Activated CD8-positive, alpha-beta T cell treated with anti-CD3 and anti-CD28 coated beads for 36 hours (primary cell): Measurements from ENCODE around the gene C1QTNF7. TPM values are rescaled to one million over a fixed set of nuclear protein-coding genes. Genes with fewer than 3 reads are reported as not detected.

Experiments used
- ATAC-seq: fragments of 200-7000 bp; cut with Tn5 transposase; one replicate; pipeline ENCODE4 v1.10.0; 2021; ENCODE audit warnings: mild to moderate bottlenecking, moderate library complexity
- CTCF ChIA-PET: fragments of 350-600 bp; sonication (Branson Sonifier 250); formaldehyde crosslinking; loops from one replicate; lab custom pipeline; 2021; ENCODE audit warnings: antibody characterized with exemption; lab: Charles Lee
- POLR2A ChIA-PET: fragments of 350-600 bp; sonication (Branson Sonifier 250); formaldehyde crosslinking; loops from one replicate; lab custom pipeline; 2021; ENCODE audit warnings: antibody characterized with exemption; lab: Charles Lee
- DNase-seq: peaks from one replicate; pipeline ENCODE4 v3.0.0-alpha.2; 2020
- H3K27ac Mint-ChIP-seq: one replicate; pipeline ENCODE4 v1.8.0; 2021; ENCODE audit warnings: mild to moderate bottlenecking, mixed read lengths
- H3K27me3 Mint-ChIP-seq: one replicate; pipeline ENCODE4 v1.8.0; 2021; ENCODE audit warnings: mixed read lengths
- H3K36me3 Mint-ChIP-seq: one replicate; pipeline ENCODE4 v1.8.0; 2021; ENCODE audit warnings: low read depth, mixed read lengths
- H3K4me1 Mint-ChIP-seq: one replicate; pipeline ENCODE4 v1.8.0; 2021; ENCODE audit warnings: low read depth, mixed read lengths
- H3K4me3 Mint-ChIP-seq: one replicate; pipeline ENCODE4 v1.8.0; 2021; ENCODE audit warnings: mild to moderate bottlenecking, moderate library complexity, mixed read lengths
- H3K9me3 Mint-ChIP-seq: one replicate; pipeline ENCODE4 v1.8.0; 2021; ENCODE audit warnings: mixed read lengths
- CTCF ChIP-seq: fragments of 200-600 bp; IDR thresholded peaks from one replicate; pipeline ENCODE4 v1.8.0; 2022; ENCODE audit warnings: antibody characterized with exemption, mild to moderate bottlenecking
- intact Hi-C: fragments of 100-400 bp; cut with micrococcal nuclease; formaldehyde crosslinking; loops from one replicate; pipeline ENCODE4 v1.10.0; 2022
- total RNA-seq, 2 experiments: library from RNA; stranded (reverse); gene quantifications; one replicate each; pipeline ENCODE4 v1.2.3, GENCODE V29; 2021

Gene C1QTNF7, protein sequence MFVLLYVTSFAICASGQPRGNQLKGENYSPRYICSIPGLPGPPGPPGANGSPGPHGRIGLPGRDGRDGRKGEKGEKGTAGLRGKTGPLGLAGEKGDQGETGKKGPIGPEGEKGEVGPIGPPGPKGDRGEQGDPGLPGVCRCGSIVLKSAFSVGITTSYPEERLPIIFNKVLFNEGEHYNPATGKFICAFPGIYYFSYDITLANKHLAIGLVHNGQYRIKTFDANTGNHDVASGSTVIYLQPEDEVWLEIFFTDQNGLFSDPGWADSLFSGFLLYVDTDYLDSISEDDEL
- not detected for total RNA-seq

GRCh38 chr4:15427701-15428100 is at the start of gene C1QTNF7:
Gene C1QTNF7, plus strand, starts transcription at chr4:15428033. Its CDS starts 7,711 bp downstream, at chr4:15435744.
- H3K4me1 Mint-ChIP-seq = peaks cover 14% of the 10 kb centered on the region
- no peak for TF ChIP-seq CTCF
- H3K9me3 Mint-ChIP-seq = no peaks in the 10 kb centered on the region
- H3K27ac Mint-ChIP-seq = no peak within 1 kb of the TSS
- intact Hi-C loops = no loop called here
- no peaks in the 10 kb centered on the region for H3K27me3 Mint-ChIP-seq
- POLR2A ChIA-PET = no interaction called here
- CTCF ChIA-PET = interaction anchor here (1.3 to 1.9 kb wide), 2 partner anchors 27 to 30 kb away, joined by 3 to 6 read pairs; no protein-coding TSS in a partner anchor
- no peak within 1 kb of the TSS for H3K4me3 Mint-ChIP-seq
- DNase-seq = no peak
- no peak for ATAC-seq
- H3K36me3 Mint-ChIP-seq = no peaks in the 10 kb centered on the region

DNA sequence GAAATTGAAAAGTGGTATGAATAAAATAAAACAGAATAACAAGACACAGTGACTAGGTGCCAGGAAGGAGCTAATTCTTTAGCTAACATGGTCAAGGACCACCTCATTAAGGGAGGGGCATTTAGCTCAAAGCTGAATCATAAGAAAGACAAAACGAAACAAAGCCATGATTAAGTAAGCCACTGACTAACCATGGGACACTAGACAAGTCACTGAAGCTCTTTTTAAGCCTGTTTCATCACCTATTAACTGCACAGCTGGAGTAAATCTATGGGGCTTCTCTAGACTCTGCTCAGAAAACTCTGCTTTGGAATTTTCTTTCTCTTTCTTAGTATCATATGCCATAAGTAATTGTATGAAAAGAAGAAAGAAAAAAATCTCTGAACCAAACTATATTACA is 49.8 kb upstream of the C1QTNF7 start:
- ChIA-PET CTCF (interaction anchor here (0.8 to 2.3 kb wide), 6 partner anchors 11 to 80 kb away, joined by 3 to 9 read pairs (median 4); no protein-coding TSS in a partner anchor), POLR2A (interaction anchor here (0.6 kb wide), 1 partner anchor 254 kb away, joined by 3 read pairs; no protein-coding TSS in a partner anchor)
- DNase-seq = no peak
- intact Hi-C loops = no loop called here
- H3K4me1 Mint-ChIP-seq = peaks cover 18% of the 10 kb centered on the region
- no peak overlapping the region for H3K4me3 Mint-ChIP-seq
- TF ChIP-seq CTCF = no peak
- peak; percentile 57 for ATAC-seq
- no peak overlapping the region for H3K27ac Mint-ChIP-seq
- H3K27me3 Mint-ChIP-seq = no peaks in the 10 kb centered on the region
- H3K36me3 Mint-ChIP-seq = no peaks in the 10 kb centered on the region
- no peaks in the 10 kb centered on the region for H3K9me3 Mint-ChIP-seq

DNA sequence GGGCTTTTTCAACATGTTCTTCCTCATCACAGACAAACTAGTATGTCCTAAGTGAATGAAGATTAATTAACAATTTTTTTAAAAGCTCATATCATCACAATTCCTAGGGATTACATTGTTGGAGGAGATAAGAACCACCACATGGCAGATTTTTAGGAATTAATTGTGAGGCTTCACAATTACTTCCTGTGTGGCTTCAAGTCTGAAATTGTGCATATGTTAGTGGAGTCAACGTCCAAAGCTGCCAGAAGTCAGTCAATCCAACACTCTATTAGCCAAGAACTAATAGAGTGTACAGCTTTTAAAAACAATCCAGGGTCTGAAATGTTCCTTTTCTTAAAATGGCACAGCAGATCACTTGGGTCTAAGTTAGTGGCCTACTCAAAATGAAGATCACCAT is 49.3 kb upstream of the C1QTNF7 start:
- H3K27ac Mint-ChIP-seq = no peak overlapping the region
- no peak for TF ChIP-seq CTCF
- intact Hi-C loops = no loop called here
- POLR2A ChIA-PET = interaction anchor here (0.6 kb wide), 1 partner anchor 254 kb away, joined by 3 read pairs; no protein-coding TSS in a partner anchor
- H3K27me3 Mint-ChIP-seq = no peaks in the 10 kb centered on the region
- no peaks in the 10 kb centered on the region for H3K36me3 Mint-ChIP-seq
- CTCF ChIA-PET = interaction anchor here (0.8 to 2.3 kb wide), 5 partner anchors 18 to 80 kb away, joined by 3 to 9 read pairs (median 4); no protein-coding TSS in a partner anchor
- H3K4me1 Mint-ChIP-seq = peaks cover 18% of the 10 kb centered on the region
- ATAC-seq (no peak), DNase-seq (no peak)
- H3K4me3 Mint-ChIP-seq = no peak overlapping the region
- no peaks in the 10 kb centered on the region for H3K9me3 Mint-ChIP-seq

GRCh38 chr4:15381806-15382338 is 46.0 kb upstream of the C1QTNF7 start:
- H3K27me3 Mint-ChIP-seq = no peaks in the 10 kb centered on the region
- no peaks in the 10 kb centered on the region for H3K36me3 Mint-ChIP-seq
- CTCF ChIA-PET = interaction anchor here (1.1 kb wide), 1 partner anchor 75 kb away, joined by 3 read pairs; no protein-coding TSS in a partner anchor
- intact Hi-C loops = no loop called here
- no peak for ATAC-seq
- no peaks in the 10 kb centered on the region for H3K9me3 Mint-ChIP-seq
- H3K4me1 Mint-ChIP-seq = peaks cover 2% of the 10 kb centered on the region
- no peak overlapping the region for H3K4me3 Mint-ChIP-seq
- DNase-seq = no peak
- POLR2A ChIA-PET = no interaction called here
- no peak for TF ChIP-seq CTCF
- no peak overlapping the region for H3K27ac Mint-ChIP-seq
